HG03520 (cell line): ENCODE measurements around the gene ZNF423.

Experiments
- ATAC-seq: cut with Tn5 transposase; IDR thresholded peaks from one replicate; pipeline ENCODE4 v1.9.1; 2021; ENCODE audit warnings: mild to moderate bottlenecking, moderate library complexity; ENCODE audit not compliant: unreplicated experiment

Gene ZNF423

DNA sequence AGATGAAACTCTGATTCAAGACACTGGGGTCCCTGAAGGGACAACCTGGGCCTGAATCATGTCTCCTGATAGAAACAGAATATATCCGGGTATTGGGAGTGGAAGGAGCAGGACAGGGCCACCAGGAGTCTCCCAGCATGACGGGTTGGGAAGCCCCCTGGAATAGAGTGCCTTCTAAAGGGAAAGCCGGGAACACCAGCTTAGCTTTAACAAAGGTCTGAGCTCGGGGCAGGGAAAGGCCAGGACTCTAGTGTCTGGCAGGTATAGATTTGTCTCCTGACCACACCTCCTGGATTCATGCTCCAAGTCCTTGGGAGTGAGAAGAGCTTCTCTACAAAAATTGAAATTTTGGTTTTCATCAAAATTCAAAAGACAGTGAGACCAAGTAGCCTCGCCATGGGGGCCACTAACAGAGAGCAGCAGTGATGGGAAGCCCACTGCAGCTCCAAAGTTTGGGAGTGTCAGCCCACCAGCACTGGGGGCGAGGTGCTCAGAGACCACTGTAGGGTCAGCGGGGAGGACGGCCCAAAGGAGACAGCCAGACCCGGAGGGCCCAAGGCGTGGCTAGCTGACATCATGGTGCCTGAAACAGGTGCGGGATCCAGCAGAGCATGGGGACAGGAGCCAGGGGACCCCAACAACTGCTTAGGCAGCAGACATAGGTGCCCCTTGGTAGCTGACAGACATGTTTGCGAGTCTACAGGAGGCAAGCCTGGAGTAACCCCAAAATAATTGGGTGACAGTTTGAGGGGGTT is 401.3 kb downstream of the ZNF423 start:
- no peak for ATAC-seq

DNA sequence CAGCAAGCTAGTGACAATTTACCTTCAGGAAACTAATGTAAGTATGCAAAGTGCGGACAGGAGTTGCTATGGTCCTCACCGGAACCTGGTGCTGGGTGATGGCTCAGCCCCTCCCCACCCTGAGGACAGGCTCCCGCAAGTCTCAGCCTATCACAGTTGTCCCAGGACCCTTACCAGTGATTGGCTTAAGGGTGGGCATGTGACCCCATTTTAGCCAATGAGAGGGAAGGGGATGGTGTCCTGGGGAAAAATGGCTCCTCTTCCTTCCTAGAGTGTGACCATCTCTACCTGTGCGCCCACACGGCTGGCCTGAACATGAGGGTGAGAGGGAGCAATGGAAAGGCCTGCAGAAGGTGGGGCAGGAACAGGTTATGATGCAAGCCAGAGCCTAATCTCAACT is 401.9 kb downstream of the ZNF423 start:
- no peak for ATAC-seq

GRCh38 chr16:49453021-49453420 is 402.9 kb downstream of the ZNF423 start:
- no peak for ATAC-seq

GRCh38 chr16:49452578-49452977 is 403.3 kb downstream of the ZNF423 start:
- ATAC-seq: no peak

GRCh38 chr16:49452108-49452507 is 403.8 kb downstream of the ZNF423 start:
- ATAC-seq: no peak

GRCh38 chr16:49446805-49447204 is 409.1 kb downstream of the ZNF423 start:
- no peak for ATAC-seq

DNA sequence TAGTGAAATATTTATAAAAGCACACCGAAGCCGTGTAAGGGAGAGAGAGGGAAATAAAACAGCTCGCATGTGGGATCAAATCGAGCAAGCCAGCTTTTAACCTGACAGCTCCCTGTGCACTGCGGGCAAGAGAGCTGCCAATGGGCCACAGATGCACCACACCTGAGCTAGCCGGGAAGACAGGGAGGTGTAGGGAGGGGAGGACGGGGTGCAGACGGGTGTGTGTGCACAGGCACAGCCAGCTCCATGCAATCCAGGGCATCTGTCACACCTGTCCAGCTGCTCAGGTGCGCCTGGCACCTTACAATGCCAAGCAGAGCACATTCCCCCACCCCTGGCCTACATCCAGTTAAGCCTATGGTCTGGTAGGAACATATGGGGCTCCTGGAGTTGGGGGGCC is 412.3 kb downstream of the ZNF423 start:
- ATAC-seq: no peak

GRCh38 chr16:49442805-49443204 is 413.1 kb downstream of the ZNF423 start:
- no peak for ATAC-seq

GRCh38 chr16:49441366-49441780 is 414.5 kb downstream of the ZNF423 start:
- peak; percentile 87 for ATAC-seq

- ATAC-seq: no peak
These were observed 415.5 kb downstream of the ZNF423 start for GRCh38 chr16:49440156-49441065.

- ATAC-seq: no peak
These were observed 416.2 kb downstream of the ZNF423 start for GRCh38 chr16:49439676-49440075.

DNA sequence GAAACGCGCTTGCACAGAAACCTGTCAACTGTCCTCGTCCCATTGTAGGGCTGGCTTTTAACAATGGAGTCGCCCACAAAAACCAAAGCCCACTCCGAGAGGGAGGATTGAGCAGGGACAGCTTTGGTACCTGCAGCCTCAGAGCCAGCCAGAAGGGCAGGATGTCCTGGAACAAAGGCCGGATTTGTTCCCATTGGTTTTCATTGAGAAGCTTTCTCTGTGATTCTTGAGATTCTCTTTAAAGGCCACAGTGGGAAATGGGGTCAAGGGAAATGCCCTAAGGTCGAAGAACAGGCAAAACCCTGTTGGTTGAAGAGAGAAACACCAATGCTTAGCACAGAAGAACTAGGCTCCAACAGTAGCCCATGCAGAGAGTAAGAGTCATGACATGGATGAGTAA is 416.9 kb downstream of the ZNF423 start:
- no peak for ATAC-seq
